Astrocyte of the cerebellum (primary cell): ENCODE data around the gene ZNF169.
"Not testable (repeated sequence)": the region's sequence is repeated elsewhere in the genome, so short reads cannot be mapped to it uniquely, and the experiment has no call there.

ENCODE experiments used
- DNase-seq: peaks from one replicate; pipeline ENCODE4 v3.0.0-alpha.2; 2011; ENCODE audit warnings: low read depth
- H3K4me3 ChIP-seq: 2 replicates; pipeline ENCODE4 v1.5.1; 2011; ENCODE audit warnings: mild to moderate bottlenecking, low read depth, low read length, moderate library complexity
- CTCF ChIP-seq: IDR thresholded peaks from 2 replicates; pipeline ENCODE4 v1.5.1; 2012; ENCODE audit warnings: low read length, low read depth, moderate library complexity, mild to moderate bottlenecking; ENCODE audit errors: missing control alignments
- in situ Hi-C: cut with HindIII; loops from 2 replicates; pipeline ENCODE4 v1.10.0; 2017; ENCODE audit warnings: low sequenced_read_pairs

ZNF169 gene

GRCh38 chr9:94269264-94269663 is 10.2 kb downstream of the ZNF169 start:
- DNase-seq = no peak
- no peak for TF ChIP-seq CTCF
- in situ Hi-C loops = no loop called here
- H3K4me3 ChIP-seq = no peak overlapping the region

DNA sequence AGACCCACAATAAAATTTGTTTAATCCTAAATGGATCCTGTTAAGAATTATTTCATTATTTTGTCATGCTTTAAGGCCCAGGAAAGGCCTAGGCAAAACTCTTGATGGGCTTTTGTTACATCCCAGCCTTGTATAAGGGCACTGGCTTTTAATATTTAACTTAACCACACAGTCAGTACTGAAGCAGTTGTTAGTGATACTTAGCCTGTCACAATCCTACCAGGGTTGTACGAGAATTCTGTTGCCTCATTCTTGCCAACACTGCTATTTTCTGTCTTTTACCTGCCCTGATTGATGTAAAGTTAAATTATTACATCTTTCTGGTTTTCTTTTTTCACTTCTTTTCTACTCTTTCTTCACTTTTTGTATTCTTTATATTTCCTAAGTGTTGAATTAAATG is 10.9 kb downstream of the ZNF169 start:
- in situ Hi-C loops = no loop called here
- TF ChIP-seq CTCF = no peak
- no peak overlapping the region for H3K4me3 ChIP-seq
- no peak for DNase-seq

GRCh38 chr9:94277029-94277428 is 17.9 kb downstream of the ZNF169 start:
- DNase-seq, in situ Hi-C loops, H3K4me3 ChIP-seq: not testable (repeated sequence)

DNA sequence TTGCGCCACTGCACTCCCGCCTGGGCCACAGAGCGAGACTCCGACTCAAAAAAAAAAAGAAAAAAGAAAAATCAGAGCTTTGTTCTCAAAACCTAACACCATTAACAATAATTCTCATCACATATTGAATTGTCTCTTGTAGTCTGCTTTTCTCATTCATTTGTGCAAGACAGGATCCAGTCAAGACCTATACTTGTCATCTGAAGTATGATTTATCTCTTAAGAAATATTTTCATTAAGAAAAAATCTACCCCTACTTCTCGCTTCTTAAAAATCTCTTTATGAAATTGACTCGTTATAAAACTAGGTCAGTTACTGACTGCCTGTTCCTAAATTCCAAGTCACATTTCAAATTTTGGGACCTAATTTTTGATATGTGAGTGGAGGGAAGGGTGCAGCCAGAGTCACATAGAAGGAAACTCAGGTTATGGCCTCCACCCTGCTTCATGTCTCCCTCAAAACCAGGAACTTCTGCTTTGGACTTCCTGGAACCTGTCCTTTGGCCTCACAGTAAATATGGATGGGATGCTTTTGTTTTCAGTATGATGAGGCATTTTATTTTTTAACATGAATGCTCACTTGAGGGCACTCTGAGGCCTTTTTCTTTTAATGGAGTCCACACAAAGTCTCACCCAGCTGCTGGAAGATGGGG is 18.9 kb downstream of the ZNF169 start:
- no peak for DNase-seq
- no peak for TF ChIP-seq CTCF
- in situ Hi-C loops = no loop called here
- H3K4me3 ChIP-seq = no peak overlapping the region

- in situ Hi-C loops = no loop called here
- TF ChIP-seq CTCF = no peak
- H3K4me3 ChIP-seq = no peak overlapping the region
- DNase-seq = no peak
Measured at GRCh38 chr9:94280409-94280989, 21.4 kb downstream of the ZNF169 start.

DNA sequence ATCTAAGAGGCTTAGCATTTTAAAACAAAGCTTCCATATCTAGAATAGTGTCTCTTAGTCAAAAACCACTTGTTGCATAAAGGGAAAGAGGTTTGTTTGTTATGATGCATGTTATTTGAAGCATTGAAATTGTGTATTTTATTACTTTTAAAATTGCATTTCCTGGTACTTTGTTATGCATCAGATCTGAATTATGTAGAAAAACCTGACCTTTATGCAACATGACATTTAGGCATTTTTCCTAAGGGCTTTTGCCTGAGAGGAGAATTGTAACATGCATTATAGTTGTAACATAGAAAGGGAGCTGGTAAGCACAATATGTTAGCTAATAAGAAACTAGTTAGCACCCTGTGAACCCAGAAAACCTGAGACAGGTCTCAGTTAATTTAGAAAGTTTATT is 22.0 kb downstream of the ZNF169 start:
- no peak overlapping the region for H3K4me3 ChIP-seq
- DNase-seq = no peak
- in situ Hi-C loops = no loop called here
- no peak for TF ChIP-seq CTCF

DNA sequence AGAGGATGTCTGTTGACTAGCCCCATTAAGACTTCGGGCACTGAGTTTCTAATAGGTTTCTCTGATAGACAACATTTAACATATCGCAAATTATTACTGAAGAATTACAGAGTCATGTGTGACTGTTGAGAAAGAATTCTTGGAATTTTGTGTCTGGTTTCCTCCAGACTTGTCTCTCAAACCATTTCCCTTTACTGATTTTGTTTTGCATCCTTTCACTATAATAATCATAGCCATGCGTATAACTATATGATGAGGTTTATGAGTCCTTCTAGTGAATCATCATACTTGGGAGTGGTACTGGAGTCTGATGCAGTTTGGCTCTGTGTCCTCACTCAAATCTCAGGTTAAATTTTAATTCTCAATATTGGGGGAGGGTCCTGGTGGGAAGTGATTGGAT is 27.0 kb downstream of the ZNF169 start:
- in situ Hi-C loops = no loop called here
- DNase-seq = no peak
- no peak overlapping the region for H3K4me3 ChIP-seq
- TF ChIP-seq CTCF = no peak
